Naive thymus-derived CD4-positive, alpha-beta T cell (primary cell): ENCODE measurements around the gene NR6A1. TPM values are rescaled to one million over a fixed set of nuclear protein-coding genes. Genes with fewer than 3 reads are reported as not detected.

Experiments used
- ATAC-seq: fragments of 150-1000 bp; cut with Tn5 transposase; 2 replicates; pipeline ENCODE4 v1.10.0; 2021; ENCODE audit warnings: mild to moderate bottlenecking, moderate library complexity
- CTCF ChIA-PET: fragments of 350-600 bp; sonication (Branson Sonifier 250); formaldehyde crosslinking; loops from one replicate; lab custom pipeline; 2021; ENCODE audit warnings: antibody characterized with exemption; lab: Charles Lee
- POLR2A ChIA-PET: fragments of 350-600 bp; sonication (Branson Sonifier 250); formaldehyde crosslinking; loops from one replicate; lab custom pipeline; 2021; ENCODE audit warnings: antibody characterized with exemption, inconsistent platforms; lab: Charles Lee
- DNase-seq, 9 donors: peaks; one replicate each; pipeline versions ENCODE4 v3.0.0 to v3.0.0-alpha.2; 2020 to 2022; ENCODE audit warnings: mixed read lengths in 1 of 9
- H3K27ac ChIP-seq: one replicate; pipeline ENCODE4 v1.7.0; 2013; ENCODE audit warnings: mild to moderate bottlenecking, low read depth, low read length, moderate library complexity
- H3K27me3 ChIP-seq, 2 donors: one replicate each; pipeline ENCODE4 v1.7.0; 2013; ENCODE audit warnings: low read length in 2 of 2, mild to moderate bottlenecking in 2 of 2, moderate library complexity in 2 of 2; ENCODE audit not compliant: control insufficient read depth in 2 of 2, insufficient read depth in 2 of 2
- H3K36me3 ChIP-seq, 3 experiments: 1 replicate in 2 of 3; 2 replicates in 1 of 3; pipeline ENCODE4 v1.7.0; 2013; ENCODE audit warnings: low read length in 3 of 3, mild to moderate bottlenecking in 3 of 3, moderate library complexity in 1 of 3; ENCODE audit not compliant: insufficient read depth in 3 of 3, control insufficient read depth in 2 of 3
- H3K4me1 ChIP-seq, 2 donors: one replicate each; pipeline ENCODE4 v1.7.0; 2013; ENCODE audit warnings: low read length in 2 of 2, mild to moderate bottlenecking in 2 of 2, moderate library complexity in 1 of 2; ENCODE audit not compliant: control insufficient read depth in 2 of 2, insufficient read depth in 2 of 2
- H3K4me3 ChIP-seq: 2 replicates; pipeline ENCODE4 v1.7.0; 2013; ENCODE audit warnings: mild to moderate bottlenecking, low read length
- H3K9me3 ChIP-seq, 3 experiments: 1 replicate in 2 of 3; 2 replicates in 1 of 3; pipeline ENCODE4 v1.7.0; 2013; ENCODE audit warnings: low read length in 3 of 3; ENCODE audit not compliant: control insufficient read depth in 2 of 3
- H3K27ac Mint-ChIP-seq, 9 donors: one replicate each; pipeline ENCODE4 v1.8.0; 2020 to 2022; ENCODE audit warnings: mixed read lengths in 9 of 9, mild to moderate bottlenecking in 8 of 9, moderate library complexity in 5 of 9, inconsistent platforms in 2 of 9
- H3K27me3 Mint-ChIP-seq, 5 donors: one replicate each; pipeline ENCODE4 v1.8.0; 2021 to 2022; ENCODE audit warnings: mixed read lengths in 5 of 5, mild to moderate bottlenecking in 1 of 5
- H3K36me3 Mint-ChIP-seq, 5 donors: one replicate each; pipeline ENCODE4 v1.8.0; 2020 to 2022; ENCODE audit warnings: mixed read lengths in 5 of 5, mild to moderate bottlenecking in 3 of 5, inconsistent platforms in 1 of 5
- H3K4me1 Mint-ChIP-seq, 7 donors: one replicate each; pipeline ENCODE4 v1.8.0; 2020 to 2022; ENCODE audit warnings: mixed read lengths in 7 of 7, mild to moderate bottlenecking in 3 of 7, inconsistent platforms in 1 of 7
- H3K4me3 Mint-ChIP-seq, 10 donors: one replicate each; pipeline ENCODE4 v1.8.0; 2020 to 2022; ENCODE audit warnings: mild to moderate bottlenecking in 10 of 10, mixed read lengths in 10 of 10, moderate library complexity in 6 of 10, inconsistent platforms in 2 of 10
- H3K9me3 Mint-ChIP-seq, 11 donors: one replicate each; pipeline ENCODE4 v1.8.0; 2020 to 2022; ENCODE audit warnings: mixed read lengths in 11 of 11, mild to moderate bottlenecking in 4 of 11, inconsistent platforms in 1 of 11, moderate library complexity in 1 of 11
- intact Hi-C, 2 donors: fragments of 100-400 bp; cut with micrococcal nuclease; formaldehyde crosslinking; loops; one replicate each; pipeline ENCODE4 v1.15.1; 2023
- polyA plus RNA-seq, 2 donors: library from polyadenylated mRNA; unstranded; fragments of 300-500 nt; fragmentation: Illumina TruSeq; gene quantifications; one replicate each; pipeline ENCODE4 v1.2.3, GENCODE V29; 2021
- total RNA-seq, 6 experiments: library from RNA in 5 of 6; stranded (reverse) in 5 of 6; gene quantifications; 1 replicate in 5 of 6; 2 replicates in 1 of 6; pipeline ENCODE4 v1.2.3 and lab custom pipeline; 2021 to 2026

The NR6A1 gene
- total and polyA plus RNA-seq, 7 experiments from 2014 or later: 0.21 to 0.78 (median 0.51) TPM; not detected in 4

DNA sequence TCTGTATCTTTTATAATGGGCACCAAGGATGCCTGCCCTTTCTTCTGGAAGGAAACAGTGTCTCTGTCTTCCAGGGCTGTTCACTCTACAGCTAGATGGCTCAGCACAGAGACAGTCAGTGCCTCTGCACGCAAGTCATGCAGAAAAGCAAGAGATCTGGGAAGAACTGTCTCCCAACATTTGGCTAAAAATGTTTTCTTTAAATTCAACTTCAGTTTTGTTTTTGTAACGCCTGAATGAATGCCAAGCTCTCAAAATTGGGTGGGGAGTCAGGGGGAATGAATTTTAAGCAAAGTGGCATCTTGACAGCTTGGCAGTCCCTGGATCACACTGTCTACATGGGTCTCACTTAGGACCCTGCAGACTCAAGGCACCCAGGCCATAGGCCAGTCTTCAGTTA, 18.4 kb upstream of the NR6A1 start:
- Histone ChIP-seq H3K27ac (no peak overlapping the region), H3K27me3 (no peaks in the 10 kb centered on the region), H3K4me3 (no peak overlapping the region), H3K9me3 (no peaks in the 10 kb centered on the region), H3K4me1 (no peaks in the 10 kb centered on the region), H3K36me3 (no peaks in the 10 kb centered on the region)
- no peak overlapping the region for H3K4me3 Mint-ChIP-seq
- peaks cover 7 to 17% (median 10%) of the 10 kb centered on the region in 5 donors for H3K27me3 Mint-ChIP-seq
- H3K9me3 Mint-ChIP-seq: peaks cover 0 to 2% (median 0%) of the 10 kb centered on the region in 11 donors
- intact Hi-C loops: no loop called here
- no peak overlapping the region for H3K27ac Mint-ChIP-seq
- no peaks in the 10 kb centered on the region for H3K36me3 Mint-ChIP-seq
- peaks cover 0 to 2% (median 0%) of the 10 kb centered on the region in 7 donors for H3K4me1 Mint-ChIP-seq
- POLR2A ChIA-PET: no interaction called here
- DNase-seq: no peak
- ATAC-seq: no peak
- CTCF ChIA-PET: interaction anchor here (0.6 to 0.7 kb wide), 2 partner anchors 111 to 847 kb away, joined by 3 to 8 read pairs; no protein-coding TSS in a partner anchor

DNA sequence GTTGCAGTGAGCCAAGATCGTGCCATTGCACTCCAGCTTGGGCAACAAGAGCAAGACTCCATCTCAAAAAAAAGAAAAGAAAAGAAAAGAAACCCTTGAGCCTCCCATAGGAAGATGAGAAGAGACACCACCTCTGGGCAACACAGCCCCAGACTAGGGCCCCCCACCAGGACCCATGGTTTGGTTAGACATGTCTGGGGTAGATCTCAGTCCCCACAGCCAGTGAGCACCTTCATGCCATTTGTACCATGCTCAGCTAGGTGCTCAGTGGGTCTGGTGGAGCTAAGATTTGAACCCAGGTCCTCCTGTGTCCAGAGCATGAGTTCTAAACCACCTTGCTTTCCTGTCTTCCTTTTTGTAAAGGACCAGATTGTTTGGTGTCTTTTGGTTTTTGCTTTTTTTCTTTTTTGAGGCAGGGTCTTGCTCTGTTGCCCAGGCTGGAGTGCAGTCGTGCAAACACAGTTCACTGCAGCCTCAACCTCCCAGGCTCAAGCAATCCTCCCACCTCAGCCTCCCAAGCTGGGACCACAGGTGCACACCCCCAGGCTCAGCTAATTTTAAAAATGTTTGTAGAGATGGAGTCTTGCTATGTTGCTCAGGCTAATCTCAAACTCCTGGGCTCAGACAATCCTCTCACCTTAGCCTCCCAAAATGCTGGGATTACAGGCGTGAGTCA, 17.6 kb upstream of the NR6A1 start:
- ATAC-seq (no peak), DNase-seq (no peak)
- intact Hi-C loops: no loop called here
- no peaks in the 10 kb centered on the region for H3K9me3 Mint-ChIP-seq
- no peak overlapping the region for H3K4me3 Mint-ChIP-seq
- Histone ChIP-seq H3K36me3 (no peaks in the 10 kb centered on the region), H3K27ac (no peak overlapping the region), H3K27me3 (no peaks in the 10 kb centered on the region), H3K4me3 (no peak overlapping the region), H3K4me1 (no peaks in the 10 kb centered on the region), H3K9me3 (no peaks in the 10 kb centered on the region)
- H3K27ac Mint-ChIP-seq: no peak overlapping the region
- no peaks in the 10 kb centered on the region for H3K36me3 Mint-ChIP-seq
- H3K4me1 Mint-ChIP-seq: peaks cover 0 to 4% (median 0%) of the 10 kb centered on the region in 7 donors
- ChIA-PET CTCF (no interaction called here), POLR2A (no interaction called here)
- peaks cover 4 to 15% (median 6%) of the 10 kb centered on the region in 5 donors for H3K27me3 Mint-ChIP-seq

DNA sequence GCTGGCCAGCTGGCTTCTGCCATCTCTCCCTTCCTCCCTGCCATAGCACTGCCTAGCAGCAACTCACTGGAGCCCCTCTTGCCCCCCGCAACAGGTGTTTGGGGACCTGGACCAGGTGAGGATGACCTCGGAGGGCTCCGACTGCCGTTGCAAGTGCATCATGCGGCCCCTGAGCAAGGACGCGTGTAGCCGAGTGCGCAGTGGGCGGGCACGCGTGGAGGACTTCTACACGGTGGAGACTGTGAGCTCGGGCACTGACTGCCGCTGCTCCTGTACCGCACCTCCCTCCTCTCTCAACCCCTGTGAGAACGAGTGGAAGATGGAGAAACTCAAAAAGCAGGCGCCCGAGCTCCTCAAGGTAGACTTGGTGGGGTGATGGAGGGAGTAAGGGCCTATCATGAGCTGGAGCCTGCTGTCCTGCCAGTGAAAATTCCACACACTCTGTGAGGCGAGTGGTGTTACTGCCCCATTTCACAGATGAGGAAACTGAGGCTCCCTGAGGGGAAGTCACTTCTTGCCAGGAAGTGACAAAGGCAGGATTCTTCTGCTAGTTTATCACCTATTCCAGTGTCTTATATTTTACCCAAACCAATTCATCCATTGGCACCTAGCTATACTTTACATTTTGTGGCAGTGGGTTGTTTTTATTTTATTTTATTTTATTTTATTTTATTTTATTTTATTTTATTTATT, 15.9 kb upstream of the NR6A1 start:
- H3K9me3 ChIP-seq: no peaks in the 10 kb centered on the region
- H3K27ac ChIP-seq: no peak overlapping the region
- no peak overlapping the region for H3K4me3 ChIP-seq
- Mint-ChIP-seq H3K4me1 (peaks cover 0 to 5% (median 0%) of the 10 kb centered on the region in 7 donors), H3K27me3 (peaks cover 0 to 7% (median 5%) of the 10 kb centered on the region in 5 donors), H3K4me3 (no peak overlapping the region), H3K27ac (no peak overlapping the region), H3K36me3 (no peaks in the 10 kb centered on the region), H3K9me3 (no peaks in the 10 kb centered on the region)
- intact Hi-C loops: no loop called here
- no peak for ATAC-seq
- H3K4me1 ChIP-seq: no peaks in the 10 kb centered on the region
- no peaks in the 10 kb centered on the region for H3K27me3 ChIP-seq
- ChIA-PET CTCF (interaction anchor here (0.6 kb wide), 1 partner anchor 97 kb away, joined by 3 read pairs; no protein-coding TSS in a partner anchor), POLR2A (no interaction called here)
- no peaks in the 10 kb centered on the region for H3K36me3 ChIP-seq
- no peak for DNase-seq

DNA sequence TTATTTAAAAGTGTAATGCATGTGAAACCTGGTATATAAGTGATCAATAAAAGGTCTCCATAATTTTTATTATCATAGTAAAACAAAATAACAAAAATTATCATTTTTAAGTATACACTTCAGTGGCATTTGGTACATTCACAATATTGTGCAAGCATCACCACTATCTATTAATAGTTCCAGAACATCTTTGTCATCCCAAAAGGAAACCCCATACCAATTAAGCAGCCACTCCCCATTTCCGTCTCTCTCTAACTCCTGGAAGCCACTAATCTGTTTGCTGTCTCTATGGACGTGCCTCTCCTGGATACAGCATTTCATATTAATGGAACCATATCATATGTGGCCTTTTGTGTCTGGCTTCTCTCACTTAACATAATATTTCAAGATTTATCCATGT, 13.4 kb upstream of the NR6A1 start:
- no peak overlapping the region for H3K27ac Mint-ChIP-seq
- H3K9me3 Mint-ChIP-seq: no peaks in the 10 kb centered on the region
- ChIA-PET CTCF (no interaction called here), POLR2A (no interaction called here)
- Histone ChIP-seq H3K36me3 (no peaks in the 10 kb centered on the region), H3K27me3 (no peaks in the 10 kb centered on the region), H3K9me3 (no peaks in the 10 kb centered on the region), H3K4me1 (no peaks in the 10 kb centered on the region), H3K27ac (no peak overlapping the region), H3K4me3 (no peak overlapping the region)
- H3K36me3 Mint-ChIP-seq: no peaks in the 10 kb centered on the region
- ATAC-seq (no peak), DNase-seq (peak in 1 of 9 donors; percentile 7)
- H3K4me3 Mint-ChIP-seq: no peak overlapping the region
- intact Hi-C loops: no loop called here
- H3K4me1 Mint-ChIP-seq: peaks cover 0 to 4% (median 0%) of the 10 kb centered on the region in 7 donors
- H3K27me3 Mint-ChIP-seq: peaks cover 0 to 9% (median 3%) of the 10 kb centered on the region in 5 donors

DNA sequence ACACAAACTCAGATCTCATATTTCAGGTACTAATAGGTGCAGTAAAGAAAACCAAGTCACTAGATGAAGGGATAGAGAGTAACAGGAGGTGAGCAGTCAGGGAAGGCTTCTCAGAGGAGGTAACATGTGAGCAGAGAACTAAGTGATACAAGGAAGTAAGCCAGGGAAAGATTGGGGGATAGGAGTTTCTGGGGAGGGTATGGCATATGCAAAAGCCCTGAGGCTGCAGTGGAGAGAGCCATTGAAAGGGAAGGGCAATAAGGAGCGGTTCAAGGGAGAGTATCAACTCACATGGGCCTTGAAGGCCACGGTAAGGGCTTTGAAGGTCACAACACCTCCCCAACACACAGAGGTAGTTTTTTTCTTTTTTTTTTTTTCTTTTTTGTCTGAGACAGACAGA, 12.7 kb upstream of the NR6A1 start:
- Histone ChIP-seq H3K9me3 (no peaks in the 10 kb centered on the region), H3K27ac (no peak overlapping the region), H3K36me3 (no peaks in the 10 kb centered on the region), H3K27me3 (no peaks in the 10 kb centered on the region), H3K4me3 (no peak overlapping the region), H3K4me1 (no peaks in the 10 kb centered on the region)
- H3K4me1 Mint-ChIP-seq: peaks cover 0 to 4% (median 0%) of the 10 kb centered on the region in 7 donors
- intact Hi-C loops: no loop called here
- POLR2A ChIA-PET: no interaction called here
- H3K36me3 Mint-ChIP-seq: no peaks in the 10 kb centered on the region
- peaks cover 4 to 10% (median 5%) of the 10 kb centered on the region in 5 donors for H3K27me3 Mint-ChIP-seq
- no peaks in the 10 kb centered on the region for H3K9me3 Mint-ChIP-seq
- H3K4me3 Mint-ChIP-seq: no peak overlapping the region
- peak in 1 of 9 donors; percentile 3 for DNase-seq
- CTCF ChIA-PET: no interaction called here
- no peak for ATAC-seq
- no peak overlapping the region for H3K27ac Mint-ChIP-seq

DNA sequence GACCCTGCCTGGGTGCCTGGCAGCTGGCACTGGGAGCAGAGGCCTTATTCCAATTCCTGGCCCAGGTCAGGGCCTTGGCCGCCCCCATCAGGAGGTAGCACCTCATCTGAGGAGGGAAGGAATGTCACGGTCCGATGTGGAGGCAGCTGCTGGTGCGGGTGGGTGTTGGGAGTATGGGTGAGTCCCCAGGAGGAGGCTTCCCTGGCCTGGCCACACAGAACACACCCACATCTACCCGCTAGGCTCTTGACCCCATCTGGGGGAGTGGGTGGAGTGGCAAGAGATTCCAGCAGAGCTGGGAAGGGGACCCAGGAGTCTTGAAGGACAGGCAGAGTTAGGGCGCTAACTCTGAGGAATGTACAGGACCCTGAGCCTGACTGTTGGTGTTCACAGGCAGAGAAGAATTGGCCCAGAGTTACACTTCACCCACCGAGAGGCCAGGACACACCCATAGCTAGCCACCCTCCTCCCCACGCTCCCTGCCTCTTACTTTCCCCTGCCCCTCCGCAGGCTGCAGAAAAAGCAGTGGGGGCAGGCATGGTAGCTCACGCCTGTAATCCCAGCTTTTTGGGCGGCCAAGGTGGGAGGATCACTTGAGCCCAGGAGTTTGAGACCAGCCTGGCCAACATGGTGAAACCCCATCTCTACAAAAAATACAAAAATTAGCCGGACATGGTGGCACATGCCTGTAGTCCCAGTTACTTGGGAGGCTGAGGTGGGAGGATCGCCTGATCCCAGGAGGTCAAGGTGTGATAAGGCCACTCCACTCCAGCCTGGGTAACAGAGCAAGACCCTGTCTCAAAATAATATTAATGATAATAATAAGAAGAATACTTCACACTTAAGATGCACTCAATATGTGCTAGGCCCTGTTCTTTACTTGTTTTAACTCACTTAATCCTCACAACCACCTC, 11.8 kb upstream of the NR6A1 start:
- no peak overlapping the region for H3K27ac ChIP-seq
- no peaks in the 10 kb centered on the region for H3K27me3 ChIP-seq
- ChIA-PET CTCF (no interaction called here), POLR2A (no interaction called here)
- H3K36me3 ChIP-seq: no peaks in the 10 kb centered on the region
- no peak for ATAC-seq
- H3K9me3 Mint-ChIP-seq: no peaks in the 10 kb centered on the region
- no peak overlapping the region for H3K27ac Mint-ChIP-seq
- intact Hi-C loops: no loop called here
- peak in 1 of 9 donors; percentile 16 for DNase-seq
- H3K4me1 Mint-ChIP-seq: peaks cover 0 to 4% (median 0%) of the 10 kb centered on the region in 7 donors
- no peak overlapping the region for H3K4me3 ChIP-seq
- H3K4me1 ChIP-seq: no peaks in the 10 kb centered on the region
- no peaks in the 10 kb centered on the region for H3K36me3 Mint-ChIP-seq
- no peaks in the 10 kb centered on the region for H3K9me3 ChIP-seq
- H3K4me3 Mint-ChIP-seq: no peak overlapping the region
- peaks cover 6 to 15% (median 7%) of the 10 kb centered on the region in 5 donors for H3K27me3 Mint-ChIP-seq
